Measurements from ENCODE around the gene ADAMTSL4.

Gene ADAMTSL4

DNA sequence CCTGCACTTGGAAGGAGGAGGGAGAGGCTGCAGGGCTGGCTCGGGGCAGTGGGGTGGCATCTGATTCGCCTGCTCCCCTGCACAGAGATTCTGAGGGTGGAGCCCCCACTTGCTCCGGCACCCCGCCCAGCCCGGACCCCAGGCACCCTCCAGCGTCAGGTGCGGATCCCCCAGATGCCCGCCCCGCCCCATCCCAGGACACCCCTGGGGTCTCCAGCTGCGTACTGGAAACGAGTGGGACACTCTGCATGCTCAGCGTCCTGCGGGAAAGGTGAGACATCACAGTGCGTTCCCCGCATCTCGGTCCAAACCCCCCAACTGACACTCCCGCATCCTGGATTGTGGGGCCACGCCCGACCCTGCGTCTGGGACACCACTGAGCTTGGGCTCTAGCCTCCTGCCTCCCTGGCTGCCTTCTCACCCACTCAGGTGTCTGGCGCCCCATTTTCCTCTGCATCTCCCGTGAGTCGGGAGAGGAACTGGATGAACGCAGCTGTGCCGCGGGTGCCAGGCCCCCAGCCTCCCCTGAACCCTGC lies 7.9 kb downstream of the ADAMTSL4 start:
- ChIA-PET CTCF (interaction anchor here (5.7 to 9.4 kb wide), 4 partner anchors 15 to 301 kb away, joined by 34 to 151 read pairs (median 134); partner anchors contain the start of gene CA14), POLR2A (no interaction called here)
- no peak for DNase-seq (ENCODE audit: extremely low spot score)
- TF ChIP-seq, protein P1, sequence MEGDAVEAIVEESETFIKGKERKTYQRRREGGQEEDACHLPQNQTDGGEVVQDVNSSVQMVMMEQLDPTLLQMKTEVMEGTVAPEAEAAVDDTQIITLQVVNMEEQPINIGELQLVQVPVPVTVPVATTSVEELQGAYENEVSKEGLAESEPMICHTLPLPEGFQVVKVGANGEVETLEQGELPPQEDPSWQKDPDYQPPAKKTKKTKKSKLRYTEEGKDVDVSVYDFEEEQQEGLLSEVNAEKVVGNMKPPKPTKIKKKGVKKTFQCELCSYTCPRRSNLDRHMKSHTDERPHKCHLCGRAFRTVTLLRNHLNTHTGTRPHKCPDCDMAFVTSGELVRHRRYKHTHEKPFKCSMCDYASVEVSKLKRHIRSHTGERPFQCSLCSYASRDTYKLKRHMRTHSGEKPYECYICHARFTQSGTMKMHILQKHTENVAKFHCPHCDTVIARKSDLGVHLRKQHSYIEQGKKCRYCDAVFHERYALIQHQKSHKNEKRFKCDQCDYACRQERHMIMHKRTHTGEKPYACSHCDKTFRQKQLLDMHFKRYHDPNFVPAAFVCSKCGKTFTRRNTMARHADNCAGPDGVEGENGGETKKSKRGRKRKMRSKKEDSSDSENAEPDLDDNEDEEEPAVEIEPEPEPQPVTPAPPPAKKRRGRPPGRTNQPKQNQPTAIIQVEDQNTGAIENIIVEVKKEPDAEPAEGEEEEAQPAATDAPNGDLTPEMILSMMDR (IDR thresholded peaks at IDR 0.05; ENCODE audit: control extremely low read depth, extremely low read depth, low read depth, missing control alignments), result no peak

DNA sequence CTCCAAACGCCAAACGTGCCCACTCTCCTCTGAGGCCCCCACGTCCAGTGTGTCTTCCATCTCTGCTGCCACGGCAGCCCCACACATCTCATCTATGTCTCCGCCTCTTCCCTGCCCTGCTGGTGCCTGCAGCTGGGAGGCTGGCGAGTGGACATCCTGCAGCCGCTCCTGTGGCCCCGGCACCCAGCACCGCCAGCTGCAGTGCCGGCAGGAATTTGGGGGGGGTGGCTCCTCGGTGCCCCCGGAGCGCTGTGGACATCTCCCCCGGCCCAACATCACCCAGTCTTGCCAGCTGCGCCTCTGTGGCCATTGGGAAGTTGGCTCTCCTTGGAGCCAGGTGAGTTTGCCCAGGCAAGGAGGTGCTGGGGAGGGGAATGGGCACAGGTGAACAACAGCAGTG lies 8.6 kb downstream of the ADAMTSL4 start:
- CTCF ChIA-PET, result interaction anchor here (5.7 to 9.4 kb wide), 4 partner anchors 14 to 302 kb away, joined by 34 to 151 read pairs (median 134); partner anchors contain the start of gene CA14

DNA sequence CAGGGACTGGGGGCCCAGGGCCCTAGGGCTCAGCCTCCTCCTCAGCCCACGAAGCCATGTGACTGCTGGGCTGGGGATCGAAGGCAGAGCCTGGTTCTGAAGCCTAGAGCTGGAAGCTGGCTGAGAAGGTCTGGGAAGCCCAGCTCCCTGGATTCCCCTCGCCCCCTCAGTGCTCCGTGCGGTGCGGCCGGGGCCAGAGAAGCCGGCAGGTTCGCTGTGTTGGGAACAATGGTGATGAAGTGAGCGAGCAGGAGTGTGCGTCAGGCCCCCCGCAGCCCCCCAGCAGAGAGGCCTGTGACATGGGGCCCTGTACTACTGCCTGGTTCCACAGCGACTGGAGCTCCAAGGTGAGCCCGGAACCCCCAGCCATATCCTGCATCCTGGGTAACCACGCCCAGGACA lies 9.1 kb downstream of the ADAMTSL4 start:
- ChIA-PET CTCF (interaction anchor here (2.7 to 9.4 kb wide), 8 partner anchors 9 to 448 kb away, joined by 11 to 151 read pairs (median 67); partner anchors contain the start of genes ADAMTSL4, CA14, ENSA and MINDY1), POLR2A (interaction anchor here (0.5 kb wide), 1 partner anchor 307 kb away, joined by 4 read pairs; no protein-coding TSS in a partner anchor)
- no peak for DNase-seq (ENCODE audit: extremely low spot score)
- TF ChIP-seq, protein P1 (IDR thresholded peaks at IDR 0.05; ENCODE audit: control extremely low read depth, extremely low read depth, low read depth, missing control alignments), result no peak

More for the DNA sequence above, 8.6 kb downstream of the ADAMTSL4 start:
- DNase-seq (ENCODE audit: extremely low spot score), result no peak
- POLR2A ChIA-PET, result interaction anchor here (0.5 kb wide), 1 partner anchor 307 kb away, joined by 4 read pairs; no protein-coding TSS in a partner anchor
- TF ChIP-seq, protein P1 (IDR thresholded peaks at IDR 0.05; ENCODE audit: control extremely low read depth, extremely low read depth, low read depth, missing control alignments), result no peak

DNA sequence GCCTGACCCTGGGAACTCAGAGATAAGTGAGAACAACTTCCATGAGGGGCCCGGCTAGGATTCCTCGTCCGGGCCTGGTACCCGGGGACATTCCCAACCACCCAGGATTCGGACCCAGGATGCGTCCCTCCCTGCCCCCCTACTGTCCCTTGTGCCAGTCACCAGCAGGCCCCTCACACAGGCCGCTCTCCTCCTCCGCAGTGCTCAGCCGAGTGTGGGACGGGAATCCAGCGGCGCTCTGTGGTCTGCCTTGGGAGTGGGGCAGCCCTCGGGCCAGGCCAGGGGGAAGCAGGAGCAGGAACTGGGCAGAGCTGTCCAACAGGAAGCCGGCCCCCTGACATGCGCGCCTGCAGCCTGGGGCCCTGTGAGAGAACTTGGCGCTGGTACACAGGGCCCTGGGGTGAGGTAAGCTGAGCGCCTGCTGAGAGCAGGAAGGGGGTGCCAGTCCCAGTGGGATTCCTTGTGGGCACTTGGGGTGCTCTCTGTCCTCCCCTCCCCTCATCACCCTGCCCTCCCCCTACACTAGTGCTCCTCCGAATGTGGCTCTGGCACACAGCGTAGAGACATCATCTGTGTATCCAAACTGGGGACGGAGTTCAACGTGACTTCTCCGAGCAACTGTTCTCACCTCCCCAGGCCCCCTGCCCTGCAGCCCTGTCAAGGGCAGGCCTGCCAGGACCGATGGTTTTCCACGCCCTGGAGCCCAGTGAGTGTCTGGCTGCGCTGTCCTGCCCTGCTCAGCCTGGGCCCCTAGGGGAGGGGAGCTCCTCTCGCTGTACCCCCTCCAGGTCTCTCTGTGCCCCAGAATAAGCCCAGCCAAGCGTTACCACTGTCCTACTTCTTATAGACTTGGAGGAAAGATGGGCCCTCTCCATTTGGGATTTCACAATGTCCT lies 9.8 kb downstream of the ADAMTSL4 start:
- ChIA-PET CTCF (interaction anchor here (0.5 to 9.4 kb wide), 30 partner anchors 9 to 447 kb away, joined by 3 to 151 read pairs (median 6); partner anchors contain the start of genes ADAMTSL4, CA14, CERS2 and ECM1), POLR2A (interaction anchor here (12.7 kb wide), 1 partner anchor 16 kb away, joined by 305 read pairs; the partner anchor contains the start of gene MCL1)
- TF ChIP-seq, protein P1 (IDR thresholded peaks at IDR 0.05; ENCODE audit: control extremely low read depth, extremely low read depth, low read depth, missing control alignments), result no peak
- no peak for DNase-seq (ENCODE audit: extremely low spot score)

DNA sequence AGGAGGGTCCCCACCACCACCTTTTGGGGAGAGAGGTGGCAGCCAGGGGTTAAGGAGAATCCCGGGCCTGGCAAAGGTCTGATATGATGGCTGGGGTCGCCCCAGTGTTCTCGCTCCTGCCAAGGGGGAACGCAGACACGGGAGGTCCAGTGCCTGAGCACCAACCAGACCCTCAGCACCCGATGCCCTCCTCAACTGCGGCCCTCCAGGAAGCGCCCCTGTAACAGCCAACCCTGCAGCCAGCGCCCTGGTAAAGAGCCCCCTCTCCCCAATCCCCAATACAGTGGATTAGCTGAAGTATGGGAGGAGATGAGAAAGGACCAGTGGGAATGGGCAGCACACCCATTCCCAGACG lies 10.4 kb downstream of the ADAMTSL4 start:
- CTCF ChIA-PET, result interaction anchor here (0.7 to 9.4 kb wide), 32 partner anchors 10 to 446 kb away, joined by 3 to 151 read pairs (median 6); partner anchors contain the start of genes ADAMTSL4, CA14, CERS2 and ECM1
- DNase-seq (ENCODE audit: extremely low spot score), result no peak
- POLR2A ChIA-PET, result interaction anchor here (12.7 kb wide), 1 partner anchor 16 kb away, joined by 305 read pairs; the partner anchor contains the start of gene MCL1
- TF ChIP-seq, protein P1 (IDR thresholded peaks at IDR 0.05; ENCODE audit: control extremely low read depth, extremely low read depth, low read depth, missing control alignments), result no peak

DNA sequence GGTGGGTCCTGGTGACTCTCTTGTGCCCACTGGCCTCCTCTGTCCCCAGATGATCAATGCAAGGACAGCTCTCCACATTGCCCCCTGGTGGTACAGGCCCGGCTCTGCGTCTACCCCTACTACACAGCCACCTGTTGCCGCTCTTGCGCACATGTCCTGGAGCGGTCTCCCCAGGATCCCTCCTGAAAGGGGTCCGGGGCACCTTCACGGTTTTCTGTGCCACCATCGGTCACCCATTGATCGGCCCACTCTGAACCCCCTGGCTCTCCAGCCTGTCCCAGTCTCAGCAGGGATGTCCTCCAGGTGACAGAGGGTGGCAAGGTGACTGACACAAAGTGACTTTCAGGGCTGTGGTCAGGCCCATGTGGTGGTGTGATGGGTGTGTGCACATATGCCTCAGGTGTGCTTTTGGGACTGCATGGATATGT lies 10.8 kb downstream of the ADAMTSL4 start:
- ChIA-PET CTCF (interaction anchor here (0.7 to 9.4 kb wide), 49 partner anchors 10 to 446 kb away, joined by 3 to 151 read pairs (median 5); partner anchors contain the start of genes ADAMTSL4, C1orf54, CA14 and CERS2), POLR2A (interaction anchor here (0.5 to 12.7 kb wide), 4 partner anchors 15 to 59 kb away, joined by 3 to 305 read pairs (median 6); partner anchors contain the start of gene MCL1)
- DNase-seq (ENCODE audit: extremely low spot score), result peak; percentile 85
- TF ChIP-seq, protein P1 (IDR thresholded peaks at IDR 0.05; ENCODE audit: control extremely low read depth, extremely low read depth, low read depth, missing control alignments), result peak; percentile 89

Data from GM10248 (cell line).